ENCODE measurements around the gene SLC4A7. TPM values are rescaled to one million over a fixed set of nuclear protein-coding genes. Genes with fewer than 3 reads are reported as not detected.

SLC4A7 gene
- total and polyA plus RNA-seq, 10 of the 15 experiments (the other 5 are each of a cell fraction or from before 2014, with no cell fraction given): 4.4 to 41.4 (median 18.3) TPM

- Histone ChIP-seq H3K9me3 (replicated peaks; ENCODE audit: control insufficient read depth, insufficient read depth, low read length) (no peaks in the 10 kb centered on the region), H3K4me2 (ENCODE audit: control insufficient read depth, insufficient read depth) (no peak overlapping the region), H2AFZ (ENCODE audit: control insufficient read depth, low read depth, low read length) (no peak overlapping the region), H4K20me1 (ENCODE audit: control insufficient read depth, insufficient read depth) (no peaks in the 10 kb centered on the region), H3K9ac (ENCODE audit: control insufficient read depth, insufficient read depth, low read length) (no peak overlapping the region), H3K79me2 (ENCODE audit: control insufficient read depth, insufficient read depth, low read length) (no peaks in the 10 kb centered on the region), H3K27me3 (replicated peaks in 1 of 2; ENCODE audit: control insufficient read depth in 2 of 2, insufficient read depth in 2 of 2, low read length in 1 of 2) (no peaks in the 10 kb centered on the region), H3K36me3 (ENCODE audit: control insufficient read depth in 2 of 2, insufficient read depth in 2 of 2, low read length in 1 of 2) (no peaks in the 10 kb centered on the region), H3K4me3 (no peak overlapping the region), H3K4me1 (ENCODE audit: control insufficient read depth, insufficient read depth, low read length) (no peaks in the 10 kb centered on the region), H3K27ac (ENCODE audit: control insufficient read depth, insufficient read depth) (no peak overlapping the region)
- no peak for ATAC-seq
- ChIA-PET SMC1A (ENCODE audit: uncharacterized antibody, unreplicated experiment) (interaction anchor here (1.2 to 1.7 kb wide), 3 partner anchors 11 to 146 kb away, joined by 3 to 6 read pairs (median 3); no protein-coding TSS in a partner anchor), RAD21 (ENCODE audit: unreplicated experiment) (interaction anchor here (0.9 kb wide), 1 partner anchor 358 kb away, joined by 5 read pairs; no protein-coding TSS in a partner anchor), CTCF (interaction anchor here (1.0 to 1.8 kb wide), 2 partner anchors 144 to 357 kb away, joined by 3 to 8 read pairs; no protein-coding TSS in a partner anchor), POLR2A (no interaction called here)
- TF ChIP-seq NR2C1 (IDR thresholded peaks at IDR 0.05): no peak
- no peak for TF ChIP-seq HCFC1 (IDR thresholded peaks at IDR 0.05; ENCODE audit: low read length)
- no peak for TF ChIP-seq CBX5 (IDR thresholded peaks at IDR 0.05; ENCODE audit: low read depth)
- no peak for TF ChIP-seq BCL11A (IDR thresholded peaks at IDR 0.05; ENCODE audit: low read depth, low read length)
- TF ChIP-seq ESRRA (IDR thresholded peaks at IDR 0.05; ENCODE audit: low read length): no peak
- TF ChIP-seq ZNF274 (IDR thresholded peaks at IDR 0.05; ENCODE audit: insufficient read depth, insufficient read length): no peak
- TF ChIP-seq GABPA (IDR thresholded peaks at IDR 0.05; ENCODE audit: low read depth): no peak
- no peak for TF ChIP-seq USF2 (IDR thresholded peaks at IDR 0.05; ENCODE audit: borderline replicate concordance, low read depth, low read length)
- BruUV-seq (replicated peaks): no TSS peak
- no peak for DNase-seq (ENCODE audit: low read depth, low spot score)
- 12% methylated on average over 3 of the region's 3 CpGs for WGBS (ENCODE audit: insufficient coverage, insufficient replicate concordance, low lambda C conversion rate, missing lambda C conversion rate)
- in situ Hi-C loops (cut with MboI): no loop called here
- no peak for FAIRE-seq
- intact Hi-C loops (cut with micrococcal nuclease; ENCODE audit: unreplicated experiment): no loop called here
Measured at GRCh38 chr3:27323087-27323570, 161.1 kb downstream of the SLC4A7 start.

Small RNA genes lying within 50 kb of the gene (small RNA-seq; reads per million reads assigned to genes)
- gene AC137675.1: not detected
- not detected for gene RNU1-96P

Other genes with a start within 250 kb of the SLC4A7 start
- 0.11 and 0.17 TPM in 2 replicates for gene NEK10, start 115.0 kb downstream of the SLC4A7 start, total RNA-seq (2014; rRNA removed)
- 0.18 and 0.37 TPM in 2 replicates for gene NEK10, start 115.0 kb downstream of the SLC4A7 start, total RNA-seq (2014; rRNA removed; fragmentation: Illumina TruSeq; extraction: Trizol)
- gene NEK10, start 115.0 kb downstream of the SLC4A7 start, total RNA-seq (2021): 0.15 and 0.29 TPM in 2 replicates
- 0.19 and 0.45 TPM in 2 replicates for gene NEK10, start 115.0 kb downstream of the SLC4A7 start, polyA plus RNA-seq (2011; rRNA removed)
- gene NEK10, start 115.0 kb downstream of the SLC4A7 start, polyA plus RNA-seq (2014; fragmentation: Illumina TruSeq; extraction: Trizol): 0.09 TPM in 1 of 2 replicates, not detected in the other
- not detected for gene NEK10, start 115.0 kb downstream of the SLC4A7 start, polyA plus RNA-seq (2014; fragmentation: Nextera tagmentation; extraction: Ambion mirVana)
- 0.06 and 0.09 TPM in 2 replicates for gene NEK10, start 115.0 kb downstream of the SLC4A7 start, polyA plus RNA-seq (2014; rRNA removed)
- gene NEK10, start 115.0 kb downstream of the SLC4A7 start, polyA plus RNA-seq (2016; fragmentation: Nextera tagmentation; extraction: Ambion mirVana): under 1 TPM; 0.12 to 0.40 TPM
- 5.3 and 5.5 TPM in 2 replicates for gene EOMES, start 237.9 kb upstream of the SLC4A7 start, total RNA-seq (2014; rRNA removed)
- 3.5 and 4.0 TPM in 2 replicates for gene EOMES, start 237.9 kb upstream of the SLC4A7 start, total RNA-seq (2014; rRNA removed; fragmentation: Illumina TruSeq; extraction: Trizol)
- gene EOMES, start 237.9 kb upstream of the SLC4A7 start, total RNA-seq (2021): 5.5 and 6.1 TPM in 2 replicates
- 148 and 178 TPM in 2 replicates for gene EOMES, start 237.9 kb upstream of the SLC4A7 start, polyA plus RNA-seq (2011; rRNA removed)
- gene EOMES, start 237.9 kb upstream of the SLC4A7 start, polyA plus RNA-seq (2014; fragmentation: Illumina TruSeq; extraction: Trizol): 6.6 TPM in 2 replicates
- 1 to 10 TPM; 1.5 to 2.8 TPM for gene EOMES, start 237.9 kb upstream of the SLC4A7 start, polyA plus RNA-seq (2014; fragmentation: Nextera tagmentation; extraction: Ambion mirVana)
- 5.0 and 5.3 TPM in 2 replicates for gene EOMES, start 237.9 kb upstream of the SLC4A7 start, polyA plus RNA-seq (2014; rRNA removed)
- 1 to 10 TPM; 1.8 to 2.5 TPM for gene EOMES, start 237.9 kb upstream of the SLC4A7 start, polyA plus RNA-seq (2016; fragmentation: Nextera tagmentation; extraction: Ambion mirVana)

Data from GM12878 (cell line).